CD14-positive monocyte (primary cell): ENCODE measurements around the gene IKBIP. TPM values are rescaled to one million over a fixed set of nuclear protein-coding genes. Genes with fewer than 3 reads are reported as not detected.

ENCODE experiments used
- DNase-seq, 3 donors: peaks; one replicate each; pipeline ENCODE4 v3.0.0-alpha.2; 2011 to 2022
- H2AFZ ChIP-seq: 2 replicates; pipeline ENCODE4 v1.6.0; 2012; ENCODE audit warnings: mild to moderate bottlenecking, low read depth, low read length, inconsistent platforms; ENCODE audit not compliant: insufficient read depth, poor library complexity, severe bottlenecking
- H3K27ac ChIP-seq, 2 donors: 1 replicate in 1 of 2; 2 replicates in 1 of 2; pipeline ENCODE4 v1.5.1; 2012 to 2013; ENCODE audit warnings: low read length in 2 of 2, control low read depth in 1 of 2, inconsistent platforms in 1 of 2, low read depth in 1 of 2, mild to moderate bottlenecking in 1 of 2
- H3K27me3 ChIP-seq, 2 donors: one replicate each; pipeline versions ENCODE4 v1.6.0 to v1.6.1; 2011 to 2013; ENCODE audit warnings: low read length in 2 of 2; ENCODE audit not compliant: control insufficient read depth in 2 of 2, insufficient read depth in 2 of 2
- H3K36me3 ChIP-seq, 2 donors: replicated peaks in 1 of 2; 1 replicate in 1 of 2; 2 replicates in 1 of 2; pipeline versions ENCODE4 v1.5.1 to v1.6.1; 2012 to 2013; ENCODE audit warnings: low read length in 2 of 2, control low read depth in 1 of 2, inconsistent platforms in 1 of 2, mild to moderate bottlenecking in 1 of 2; ENCODE audit not compliant: insufficient read depth in 2 of 2, control insufficient read depth in 1 of 2
- H3K4me1 ChIP-seq, 2 donors: 1 replicate in 1 of 2; 2 replicates in 1 of 2; pipeline versions ENCODE4 v1.5.1 to v1.6.1; 2012 to 2013; ENCODE audit warnings: low read length in 2 of 2, control low read depth in 1 of 2, inconsistent platforms in 1 of 2, mild to moderate bottlenecking in 1 of 2, moderate library complexity in 1 of 2; ENCODE audit not compliant: insufficient read depth in 2 of 2, control insufficient read depth in 1 of 2
- H3K4me2 ChIP-seq: replicated peaks from 2 replicates; pipeline ENCODE3; 2012; ENCODE audit warnings: low read length, moderate library complexity, mild to moderate bottlenecking; ENCODE audit not compliant: poor library complexity, severe bottlenecking; ENCODE audit errors: extremely low read depth
- H3K4me3 ChIP-seq, 3 experiments: fragments of 200-600 bp in 1 of 3; sonication (generic) in 1 of 3; replicated peaks in 1 of 3; 1 replicate in 2 of 3; 2 replicates in 1 of 3; pipeline ENCODE4 v1.5.1; 2011 to 2013; ENCODE audit warnings: low read length in 3 of 3, mild to moderate bottlenecking in 3 of 3, control low read depth in 2 of 3, low read depth in 2 of 3, inconsistent platforms in 1 of 3, moderate library complexity in 1 of 3
- H3K79me2 ChIP-seq: 2 replicates; pipeline ENCODE4 v1.6.0; 2012; ENCODE audit warnings: mild to moderate bottlenecking, control low read depth, inconsistent platforms, low read length, moderate library complexity; ENCODE audit not compliant: insufficient read depth
- H3K9ac ChIP-seq: 2 replicates; pipeline ENCODE4 v1.6.0; 2017; ENCODE audit warnings: low read length, mild to moderate bottlenecking; ENCODE audit not compliant: insufficient read depth, poor library complexity, severe bottlenecking
- H3K9me3 ChIP-seq, 2 donors: replicated peaks in 1 of 2; 1 replicate in 1 of 2; 2 replicates in 1 of 2; pipeline versions ENCODE4 v1.5.1 to v1.6.1; 2012 to 2013; ENCODE audit warnings: low read length in 2 of 2, control low read depth in 1 of 2; ENCODE audit not compliant: control insufficient read depth in 1 of 2, insufficient read depth in 1 of 2
- H4K20me1 ChIP-seq: 2 replicates; pipeline ENCODE4 v1.6.0; 2012; ENCODE audit warnings: mild to moderate bottlenecking, low read length, control low read depth, moderate library complexity; ENCODE audit not compliant: insufficient read depth
- H3K27ac Mint-ChIP-seq, 7 donors: one replicate each; pipeline ENCODE4 v1.8.0; 2020; ENCODE audit warnings: mild to moderate bottlenecking in 7 of 7, mixed read lengths in 7 of 7, moderate library complexity in 6 of 7, inconsistent platforms in 2 of 7
- H3K27me3 Mint-ChIP-seq, 3 donors: one replicate each; pipeline ENCODE4 v1.8.0; 2021 to 2022; ENCODE audit warnings: low read depth in 3 of 3, mild to moderate bottlenecking in 3 of 3, mixed read lengths in 3 of 3, moderate library complexity in 3 of 3, inconsistent platforms in 1 of 3
- H3K36me3 Mint-ChIP-seq, 2 donors: one replicate each; pipeline ENCODE4 v1.8.0; 2020; ENCODE audit warnings: mixed read lengths in 2 of 2, inconsistent platforms in 1 of 2, mild to moderate bottlenecking in 1 of 2
- H3K4me1 Mint-ChIP-seq: one replicate; pipeline ENCODE4 v1.8.0; 2020; ENCODE audit warnings: mild to moderate bottlenecking, mixed read lengths
- H3K4me3 Mint-ChIP-seq, 2 donors: one replicate each; pipeline ENCODE4 v1.8.0; 2020; ENCODE audit warnings: mild to moderate bottlenecking in 2 of 2, mixed read lengths in 2 of 2, moderate library complexity in 1 of 2
- H3K9me3 Mint-ChIP-seq, 7 donors: one replicate each; pipeline ENCODE4 v1.8.0; 2020 to 2022; ENCODE audit warnings: mixed read lengths in 7 of 7, mild to moderate bottlenecking in 6 of 7, moderate library complexity in 6 of 7, inconsistent platforms in 2 of 7
- WGBS: methylation state at CpG from one replicate; pipeline ENCODE4 v1.1.5; 2013; ENCODE audit warnings: missing lambda C conversion rate; ENCODE audit not compliant: insufficient coverage; 5-methylcytosine and 5-hydroxymethylcytosine counted together
- intact Hi-C, 2 donors: fragments of 100-400 bp; cut with micrococcal nuclease; formaldehyde crosslinking; loops; one replicate each; pipeline versions ENCODE4 v1.15.0 to v1.15.1; 2023
- polyA plus RNA-seq, 3 donors: library from polyadenylated mRNA; depleted of rRNA in 1 of 3; unstranded in 2 of 3; stranded (reverse) in 1 of 3; fragments of 300-500 nt in 2 of 3; fragments of >200 nt in 1 of 3; fragmentation: Illumina TruSeq in 2 of 3; gene quantifications; 1 replicate in 2 of 3; 2 replicates in 1 of 3; pipeline ENCODE4 v1.2.3, GENCODE V29; 2012 to 2021
- TF ChIP-seq, protein P1 (sequence below): fragments of 200-600 bp; IDR thresholded peaks from one replicate; pipeline ENCODE4 v1.8.0; 2022; ENCODE audit warnings: antibody characterized with exemption, mild to moderate bottlenecking

The IKBIP gene
- polyA plus RNA-seq, 3 donors, result 4.6 to 22.1 (median 18.4) TPM

- H3K36me3 Mint-ChIP-seq, result peaks cover 2 to 14% of the 10 kb centered on the region in 2 donors
- Histone ChIP-seq H3K4me1 (peaks cover 51 to 60% of the 10 kb centered on the region in 2 donors), H3K9ac (no peak overlapping the region), H3K4me2 (no peak overlapping the region), H3K4me3 (no peak overlapping the region), H3K27ac (peak overlapping the region in 1 of 2 donors; percentile 49), H3K79me2 (peaks cover 99% of the 10 kb centered on the region), H3K36me3 (no peaks in the 10 kb centered on the region), H2AFZ (no peak overlapping the region), H3K9me3 (no peaks in the 10 kb centered on the region), H4K20me1 (peaks cover 4% of the 10 kb centered on the region), H3K27me3 (no peaks in the 10 kb centered on the region)
- intact Hi-C loops, result no loop called here
- DNase-seq, result no peak
- TF ChIP-seq, protein P1, sequence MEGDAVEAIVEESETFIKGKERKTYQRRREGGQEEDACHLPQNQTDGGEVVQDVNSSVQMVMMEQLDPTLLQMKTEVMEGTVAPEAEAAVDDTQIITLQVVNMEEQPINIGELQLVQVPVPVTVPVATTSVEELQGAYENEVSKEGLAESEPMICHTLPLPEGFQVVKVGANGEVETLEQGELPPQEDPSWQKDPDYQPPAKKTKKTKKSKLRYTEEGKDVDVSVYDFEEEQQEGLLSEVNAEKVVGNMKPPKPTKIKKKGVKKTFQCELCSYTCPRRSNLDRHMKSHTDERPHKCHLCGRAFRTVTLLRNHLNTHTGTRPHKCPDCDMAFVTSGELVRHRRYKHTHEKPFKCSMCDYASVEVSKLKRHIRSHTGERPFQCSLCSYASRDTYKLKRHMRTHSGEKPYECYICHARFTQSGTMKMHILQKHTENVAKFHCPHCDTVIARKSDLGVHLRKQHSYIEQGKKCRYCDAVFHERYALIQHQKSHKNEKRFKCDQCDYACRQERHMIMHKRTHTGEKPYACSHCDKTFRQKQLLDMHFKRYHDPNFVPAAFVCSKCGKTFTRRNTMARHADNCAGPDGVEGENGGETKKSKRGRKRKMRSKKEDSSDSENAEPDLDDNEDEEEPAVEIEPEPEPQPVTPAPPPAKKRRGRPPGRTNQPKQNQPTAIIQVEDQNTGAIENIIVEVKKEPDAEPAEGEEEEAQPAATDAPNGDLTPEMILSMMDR, result no peak
- 77% methylated on average over 2 of the region's 3 CpGs for WGBS
- no peak overlapping the region for H3K4me3 Mint-ChIP-seq
- peak overlapping the region in 1 of 7 donors; percentile 0 for H3K27ac Mint-ChIP-seq
- peaks cover 66% of the 10 kb centered on the region for H3K4me1 Mint-ChIP-seq
- peaks cover 0 to 2% (median 0%) of the 10 kb centered on the region in 3 donors for H3K27me3 Mint-ChIP-seq
- no peaks in the 10 kb centered on the region for H3K9me3 Mint-ChIP-seq
Observed at GRCh38 chr12:98639491-98639890, 5.1 kb downstream of the IKBIP start.

DNA sequence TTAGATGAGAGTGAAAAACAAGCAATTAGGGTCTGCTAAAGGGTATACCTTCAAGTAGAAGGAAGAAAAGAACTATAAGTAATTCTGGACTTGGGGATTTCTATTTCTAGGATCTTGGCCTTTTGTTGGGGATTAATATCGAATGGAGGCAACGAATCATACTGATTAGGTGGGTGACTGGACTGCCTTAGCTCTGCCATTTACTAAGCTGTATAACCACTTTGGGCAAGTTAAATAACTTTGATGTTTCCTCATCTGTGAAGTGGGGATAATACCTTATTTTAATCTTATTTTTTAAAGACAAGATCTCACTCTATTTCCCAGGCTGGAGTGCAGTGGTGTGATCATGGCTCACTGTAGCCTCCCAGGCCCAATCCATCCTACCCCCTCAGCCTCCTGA, 6.6 kb downstream of the IKBIP start:
- H3K36me3 ChIP-seq, result peaks cover 4 to 11% of the 10 kb centered on the region in 2 donors
- H3K4me2 ChIP-seq, result no peak overlapping the region

More for the DNA sequence above, 6.6 kb downstream of the IKBIP start:
- Mint-ChIP-seq H3K4me3 (no peak overlapping the region), H3K27me3 (peaks cover 0 to 2% (median 0%) of the 10 kb centered on the region in 3 donors), H3K36me3 (peaks cover 12 to 27% of the 10 kb centered on the region in 2 donors), H3K4me1 (peaks cover 59% of the 10 kb centered on the region), H3K9me3 (no peaks in the 10 kb centered on the region), H3K27ac (peak overlapping the region in 4 of 7 donors; percentile 26 to 61 (median 34))
- intact Hi-C loops, result no loop called here
- 80% methylated on average over 1 of the region's 2 CpGs for WGBS
- H3K79me2 ChIP-seq, result peaks cover 99% of the 10 kb centered on the region
- no peak for DNase-seq
- H3K4me3 ChIP-seq, result no peak overlapping the region
- H4K20me1 ChIP-seq, result no peaks in the 10 kb centered on the region
- H3K4me1 ChIP-seq, result peaks cover 45 to 52% of the 10 kb centered on the region in 2 donors
- H3K9me3 ChIP-seq, result no peaks in the 10 kb centered on the region
- peak overlapping the region in 1 of 2 donors; percentile 49 for H3K27ac ChIP-seq
- no peak overlapping the region for H2AFZ ChIP-seq
- TF ChIP-seq, protein P1, result no peak
- H3K27me3 ChIP-seq, result no peaks in the 10 kb centered on the region
- H3K9ac ChIP-seq, result no peak overlapping the region
